HCT116 (cell line): ENCODE measurements around the gene GRM8. TPM values are rescaled to one million over a fixed set of nuclear protein-coding genes. Genes with fewer than 3 reads are reported as not detected.

Source experiments
- ATAC-seq: fragments of 200-7000 bp; cut with Tn5 transposase; 2 replicates; pipeline ENCODE4 v1.9.1; 2020; ENCODE audit warnings: mild to moderate bottlenecking, moderate library complexity
- BruUV-seq: library from RNA; stranded (reverse); fragments of 400-500 nt; replicated peaks from 2 replicates; lab custom pipeline; 2021; lab: Mats Ljungman, UMichigan
- CTCF ChIA-PET: fragments of 300-600 bp; sonication (Branson Sonifier 250); formaldehyde crosslinking; loops from one replicate; lab custom pipeline; 2021; ENCODE audit warnings: antibody characterized with exemption; lab: Charles Lee
- POLR2A ChIA-PET: fragments of 300-600, 350-600 bp; sonication (Branson Sonifier 250); formaldehyde crosslinking; loops from one replicate; lab custom pipeline; 2021; ENCODE audit warnings: antibody characterized with exemption; lab: Charles Lee
- RAD21 ChIA-PET, 2 experiments: fragments of 300-600 bp; sonication (Branson Sonifier 250); formaldehyde crosslinking; loops; one replicate each; lab custom pipeline; 2023; ENCODE audit warnings: low total read pairs in 2 of 2; ENCODE audit not compliant: uncharacterized antibody in 2 of 2, unreplicated experiment in 2 of 2, low non-redundant PET in 1 of 2; lab: Charles Lee
- DNase-seq: peaks from one replicate; pipeline ENCODE4 v3.0.0-alpha.2; 2010; ENCODE audit warnings: low read depth, low spot score
- H2AFZ ChIP-seq: fragments of 200-600 bp; shearing (Covaris generic), sonication (generic); 2 replicates; pipeline ENCODE4 v1.6.1; 2017; ENCODE audit warnings: low read depth, mixed run types, mixed read lengths, antibody characterized with exemption, low read length; ENCODE audit not compliant: poor library complexity, severe bottlenecking
- H3K27ac ChIP-seq: 2 replicates; pipeline ENCODE4 v1.5.1; 2012; ENCODE audit warnings: low read depth, low read length
- H3K27me3 ChIP-seq: fragments of 200-600 bp; sonication (generic); 2 replicates; pipeline ENCODE4 v1.6.1; 2016; ENCODE audit warnings: mixed run types, low read length, mixed read lengths; ENCODE audit not compliant: insufficient read depth
- H3K36me3 ChIP-seq, 2 experiments: fragments of 200-500 bp in 1 of 2; fragments of 200-600 bp in 1 of 2; sonication (Bioruptor generic) in 1 of 2; sonication (generic) in 1 of 2; 2 replicates each; pipeline versions ENCODE4 v1.5.1 to v1.6.1; 2014 to 2016; ENCODE audit warnings: low read length in 2 of 2, inconsistent platforms in 1 of 2, mixed read lengths in 1 of 2, mixed run types in 1 of 2; ENCODE audit not compliant: insufficient read depth in 2 of 2, control insufficient read depth in 1 of 2
- H3K4me1 ChIP-seq, 2 experiments: fragments of 200-600 bp in 1 of 2; sonication (generic) in 1 of 2; 2 replicates each; pipeline versions ENCODE4 v1.5.1 to v1.6.1; 2012 to 2017; ENCODE audit warnings: low read length in 2 of 2, inconsistent platforms in 1 of 2, mild to moderate bottlenecking in 1 of 2, mixed read lengths in 1 of 2, mixed run types in 1 of 2, moderate library complexity in 1 of 2; ENCODE audit not compliant: insufficient read depth in 2 of 2, control insufficient read depth in 1 of 2
- H3K4me2 ChIP-seq: fragments of 200-600 bp; sonication (generic); 2 replicates; pipeline ENCODE4 v1.6.1; 2017; ENCODE audit warnings: mixed run types, low read length, mixed read lengths
- H3K4me3 ChIP-seq, 2 experiments: fragments of 200-600 bp in 1 of 2; sonication (generic) in 1 of 2; replicated peaks in 1 of 2; 2 replicates each; pipeline ENCODE4 v1.5.1; 2011 to 2016; ENCODE audit warnings: low read length in 2 of 2, control low read depth in 1 of 2, low read depth in 1 of 2, mild to moderate bottlenecking in 1 of 2, mixed read lengths in 1 of 2, mixed run types in 1 of 2
- H3K79me2 ChIP-seq: fragments of 200-600 bp; sonication (generic); 2 replicates; pipeline ENCODE4 v1.6.1; 2017; ENCODE audit warnings: mild to moderate bottlenecking, mixed run types, low read length, moderate library complexity, mixed read lengths; ENCODE audit not compliant: insufficient read depth
- H3K9ac ChIP-seq: fragments of 200-600 bp; sonication (generic); 2 replicates; pipeline ENCODE4 v1.6.1; 2016; ENCODE audit warnings: low read length, mixed read lengths
- H3K9me2 ChIP-seq: fragments of 200-600 bp; sonication (generic), shearing (Covaris generic); 2 replicates; pipeline ENCODE4 v1.6.1; 2017; ENCODE audit warnings: mixed run types, mild to moderate bottlenecking, moderate library complexity; ENCODE audit not compliant: insufficient read depth
- H3K9me3 ChIP-seq, 2 experiments: fragments of 200-500 bp in 1 of 2; fragments of 200-600 bp in 1 of 2; sonication (Bioruptor generic) in 1 of 2; sonication (generic) in 1 of 2; 2 replicates each; pipeline ENCODE4 v1.6.1; 2014 to 2017; ENCODE audit warnings: low read length in 2 of 2, mixed read lengths in 2 of 2, inconsistent platforms in 1 of 2, low read depth in 1 of 2, mild to moderate bottlenecking in 1 of 2, mixed run types in 1 of 2, moderate library complexity in 1 of 2; ENCODE audit not compliant: control insufficient read depth in 1 of 2, insufficient read depth in 1 of 2
- H4K20me1 ChIP-seq: fragments of 200-600 bp; sonication (generic), shearing (Covaris generic); 2 replicates; pipeline ENCODE4 v1.6.1; 2017; ENCODE audit warnings: mixed run types, mild to moderate bottlenecking, moderate library complexity; ENCODE audit not compliant: insufficient read depth
- CBX3 ChIP-seq: IDR thresholded peaks from 2 replicates; pipeline ENCODE4 v1.6.1; 2012; ENCODE audit warnings: low read depth
- CEBPB ChIP-seq: IDR thresholded peaks from 2 replicates; pipeline ENCODE4 v1.6.1; 2012; ENCODE audit warnings: low read depth
- EGR1 ChIP-seq: IDR thresholded peaks from 2 replicates; pipeline ENCODE4 v1.6.1; 2012; ENCODE audit warnings: low read depth
- EZH2phosphoT487 ChIP-seq: fragments of 200-600 bp; IDR thresholded peaks from 2 replicates; pipeline ENCODE4 v1.6.1; 2018; ENCODE audit warnings: antibody characterized with exemption, borderline replicate concordance
- FOSL1 ChIP-seq: IDR thresholded peaks from 2 replicates; pipeline ENCODE4 v1.6.1; 2012; ENCODE audit warnings: low read depth
- RAD21 ChIP-seq: IDR thresholded peaks from 2 replicates; pipeline ENCODE4 v1.6.1; 2012; ENCODE audit warnings: low read depth, mild to moderate bottlenecking
- SIN3A ChIP-seq: IDR thresholded peaks from 2 replicates; pipeline ENCODE4 v1.6.1; 2012; ENCODE audit warnings: low read depth
- TCF7L2 ChIP-seq: IDR thresholded peaks from 2 replicates; pipeline ENCODE4 v1.7.0; 2011; ENCODE audit warnings: borderline replicate concordance, inconsistent platforms; ENCODE audit not compliant: insufficient read depth, insufficient read length; ENCODE audit errors: extremely low read depth
- ZFX ChIP-seq: fragments of 450-650 bp; IDR thresholded peaks from 2 replicates; pipeline ENCODE4 v1.6.1; 2017
- ZNF274 ChIP-seq: fragments of 200-500 bp; sonication (Bioruptor generic); IDR thresholded peaks from 2 replicates; pipeline ENCODE4 v1.6.1; 2014; ENCODE audit warnings: mild to moderate bottlenecking, low read depth, low read length, inconsistent platforms
- intact Hi-C: fragments of 100-400 bp; cut with micrococcal nuclease; formaldehyde crosslinking; loops from 2 replicates; pipeline ENCODE4 v1.10.0; 2022
- total RNA-seq: library from RNA; stranded (reverse); gene quantifications from one replicate; pipeline ENCODE4 v1.2.1, GENCODE V29; 2021; ENCODE audit not compliant: unreplicated experiment
- TF ChIP-seq, protein P1 (sequence below), 3 experiments: fragments of 200-600 bp in 1 of 3; sonication (generic) in 1 of 3; IDR thresholded peaks in 2 of 3; conservative IDR thresholded peaks in 1 of 3; 2 replicates each; pipeline ENCODE4 v1.5.1; 2012 to 2017; ENCODE audit warnings: low read depth in 2 of 3, low read length in 2 of 3, antibody characterized with exemption in 1 of 3, borderline replicate concordance in 1 of 3, control low read depth in 1 of 3, mild to moderate bottlenecking in 1 of 3, mixed read lengths in 1 of 3, mixed run types in 1 of 3, moderate library complexity in 1 of 3; ENCODE audit not compliant: insufficient read depth in 1 of 3
- TF ChIP-seq, protein P2 (sequence below): IDR thresholded peaks from 2 replicates; pipeline ENCODE4 v1.6.1; 2012
- TF ChIP-seq, protein P3 (sequence below): IDR thresholded peaks from 2 replicates; pipeline ENCODE4 v1.6.1; 2012; ENCODE audit warnings: low read depth

Gene GRM8
- total RNA-seq, 1 experiment from 2014 or later, result 0.05 TPM

DNA sequence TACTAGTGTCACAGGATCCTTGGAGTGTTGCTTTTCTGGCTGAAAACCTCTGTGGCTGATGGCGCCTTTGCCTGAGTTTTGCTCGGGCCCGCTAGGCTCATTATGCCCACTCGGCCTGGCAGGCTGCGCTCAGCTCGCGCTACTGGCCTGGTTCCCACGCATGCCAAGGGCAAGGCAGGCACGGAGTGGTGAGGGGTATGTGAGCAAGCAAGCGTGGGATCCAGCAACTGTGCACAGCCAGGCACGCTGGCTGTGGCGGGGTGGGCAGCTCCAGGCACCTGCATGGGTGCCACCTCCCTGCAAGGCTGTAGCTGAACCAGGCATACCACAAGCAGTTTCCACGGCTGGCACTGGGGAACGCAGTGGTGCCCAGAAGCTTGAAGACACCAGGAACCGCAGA, 562.6 kb downstream of the GRM8 start:
- ChIA-PET RAD21 (no interaction called here), POLR2A (no interaction called here), CTCF (no interaction called here)
- Histone ChIP-seq H3K27me3 (no peaks in the 10 kb centered on the region), H3K9me2 (no peaks in the 10 kb centered on the region), H3K36me3 (no peaks in the 10 kb centered on the region), H3K79me2 (no peaks in the 10 kb centered on the region), H3K4me1 (no peaks in the 10 kb centered on the region), H3K4me2 (no peak overlapping the region), H4K20me1 (no peaks in the 10 kb centered on the region), H3K9ac (no peak overlapping the region), H2AFZ (no peak overlapping the region), H3K27ac (no peak overlapping the region), H3K9me3 (no peaks in the 10 kb centered on the region), H3K4me3 (no peak overlapping the region)
- BruUV-seq, result no TSS peak
- intact Hi-C loops, result no loop called here
- DNase-seq (no peak), ATAC-seq (no peak)
- TF ChIP-seq SIN3A, result no peak
- TF ChIP-seq CEBPB, result no peak
- no peak for TF ChIP-seq RAD21
- no peak for TF ChIP-seq CBX3
- TF ChIP-seq TCF7L2, result no peak
- TF ChIP-seq ZNF274, result no peak
- no peak for TF ChIP-seq EGR1
- TF ChIP-seq, protein P1, sequence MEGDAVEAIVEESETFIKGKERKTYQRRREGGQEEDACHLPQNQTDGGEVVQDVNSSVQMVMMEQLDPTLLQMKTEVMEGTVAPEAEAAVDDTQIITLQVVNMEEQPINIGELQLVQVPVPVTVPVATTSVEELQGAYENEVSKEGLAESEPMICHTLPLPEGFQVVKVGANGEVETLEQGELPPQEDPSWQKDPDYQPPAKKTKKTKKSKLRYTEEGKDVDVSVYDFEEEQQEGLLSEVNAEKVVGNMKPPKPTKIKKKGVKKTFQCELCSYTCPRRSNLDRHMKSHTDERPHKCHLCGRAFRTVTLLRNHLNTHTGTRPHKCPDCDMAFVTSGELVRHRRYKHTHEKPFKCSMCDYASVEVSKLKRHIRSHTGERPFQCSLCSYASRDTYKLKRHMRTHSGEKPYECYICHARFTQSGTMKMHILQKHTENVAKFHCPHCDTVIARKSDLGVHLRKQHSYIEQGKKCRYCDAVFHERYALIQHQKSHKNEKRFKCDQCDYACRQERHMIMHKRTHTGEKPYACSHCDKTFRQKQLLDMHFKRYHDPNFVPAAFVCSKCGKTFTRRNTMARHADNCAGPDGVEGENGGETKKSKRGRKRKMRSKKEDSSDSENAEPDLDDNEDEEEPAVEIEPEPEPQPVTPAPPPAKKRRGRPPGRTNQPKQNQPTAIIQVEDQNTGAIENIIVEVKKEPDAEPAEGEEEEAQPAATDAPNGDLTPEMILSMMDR (IDR thresholded peaks at IDR 0.05 in 2 of 3, conservative IDR thresholded peaks at IDR 0.05 in 1 of 3; ENCODE audit: borderline replicate concordance in 1 of 3, insufficient read depth in 1 of 3, low read depth in 2 of 3, low read length in 2 of 3), result no peak
- TF ChIP-seq, all 23 proteins: peak for 0

DNA sequence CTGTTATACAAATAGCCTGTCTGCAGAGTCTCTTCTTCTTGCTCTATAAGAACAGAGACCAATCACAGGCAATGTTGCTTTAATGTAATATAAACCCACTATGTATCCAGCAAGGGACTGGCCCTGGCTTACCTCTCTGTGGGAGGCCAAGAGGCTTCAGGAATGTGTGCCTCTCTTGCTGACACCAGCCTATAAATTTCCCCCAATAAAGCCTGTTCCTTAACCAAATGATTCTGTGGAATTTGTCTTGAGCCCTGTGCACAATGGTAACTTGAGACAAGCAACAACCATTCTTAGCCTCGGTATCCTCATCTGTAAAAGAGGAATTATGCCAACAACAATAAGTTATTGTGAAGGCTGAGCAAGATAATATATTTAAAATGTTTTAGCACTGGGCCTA, 563.7 kb downstream of the GRM8 start:
- no peak overlapping the region for H2AFZ ChIP-seq
- no TSS peak for BruUV-seq
- RAD21 ChIA-PET, result no interaction called here
- H3K36me3 ChIP-seq, result no peaks in the 10 kb centered on the region
- no peaks in the 10 kb centered on the region for H3K9me2 ChIP-seq
- DNase-seq (no peak), ATAC-seq (no peak)
- no peak overlapping the region for H3K9ac ChIP-seq
- H4K20me1 ChIP-seq, result no peaks in the 10 kb centered on the region
- intact Hi-C loops, result no loop called here
- TF ChIP-seq, protein P2, sequence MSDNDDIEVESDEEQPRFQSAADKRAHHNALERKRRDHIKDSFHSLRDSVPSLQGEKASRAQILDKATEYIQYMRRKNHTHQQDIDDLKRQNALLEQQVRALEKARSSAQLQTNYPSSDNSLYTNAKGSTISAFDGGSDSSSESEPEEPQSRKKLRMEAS, result no peak
- TF ChIP-seq FOSL1, result no peak
- TF ChIP-seq, protein P3, sequence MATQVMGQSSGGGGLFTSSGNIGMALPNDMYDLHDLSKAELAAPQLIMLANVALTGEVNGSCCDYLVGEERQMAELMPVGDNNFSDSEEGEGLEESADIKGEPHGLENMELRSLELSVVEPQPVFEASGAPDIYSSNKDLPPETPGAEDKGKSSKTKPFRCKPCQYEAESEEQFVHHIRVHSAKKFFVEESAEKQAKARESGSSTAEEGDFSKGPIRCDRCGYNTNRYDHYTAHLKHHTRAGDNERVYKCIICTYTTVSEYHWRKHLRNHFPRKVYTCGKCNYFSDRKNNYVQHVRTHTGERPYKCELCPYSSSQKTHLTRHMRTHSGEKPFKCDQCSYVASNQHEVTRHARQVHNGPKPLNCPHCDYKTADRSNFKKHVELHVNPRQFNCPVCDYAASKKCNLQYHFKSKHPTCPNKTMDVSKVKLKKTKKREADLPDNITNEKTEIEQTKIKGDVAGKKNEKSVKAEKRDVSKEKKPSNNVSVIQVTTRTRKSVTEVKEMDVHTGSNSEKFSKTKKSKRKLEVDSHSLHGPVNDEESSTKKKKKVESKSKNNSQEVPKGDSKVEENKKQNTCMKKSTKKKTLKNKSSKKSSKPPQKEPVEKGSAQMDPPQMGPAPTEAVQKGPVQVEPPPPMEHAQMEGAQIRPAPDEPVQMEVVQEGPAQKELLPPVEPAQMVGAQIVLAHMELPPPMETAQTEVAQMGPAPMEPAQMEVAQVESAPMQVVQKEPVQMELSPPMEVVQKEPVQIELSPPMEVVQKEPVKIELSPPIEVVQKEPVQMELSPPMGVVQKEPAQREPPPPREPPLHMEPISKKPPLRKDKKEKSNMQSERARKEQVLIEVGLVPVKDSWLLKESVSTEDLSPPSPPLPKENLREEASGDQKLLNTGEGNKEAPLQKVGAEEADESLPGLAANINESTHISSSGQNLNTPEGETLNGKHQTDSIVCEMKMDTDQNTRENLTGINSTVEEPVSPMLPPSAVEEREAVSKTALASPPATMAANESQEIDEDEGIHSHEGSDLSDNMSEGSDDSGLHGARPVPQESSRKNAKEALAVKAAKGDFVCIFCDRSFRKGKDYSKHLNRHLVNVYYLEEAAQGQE, result no peak
- no peak for TF ChIP-seq EZH2phosphoT487
- TF ChIP-seq CBX3, result no peak
- TF ChIP-seq ZFX, result no peak
- H3K27ac ChIP-seq, result no peak overlapping the region
- H3K4me3 ChIP-seq, result no peak overlapping the region
- CTCF ChIA-PET, result no interaction called here
- no peaks in the 10 kb centered on the region for H3K27me3 ChIP-seq
- H3K79me2 ChIP-seq, result no peaks in the 10 kb centered on the region
- H3K4me1 ChIP-seq, result no peaks in the 10 kb centered on the region
- no peak overlapping the region for H3K4me2 ChIP-seq
- POLR2A ChIA-PET, result no interaction called here
- H3K9me3 ChIP-seq, result no peaks in the 10 kb centered on the region
